WERI-Rb-1 (cell line): ENCODE measurements around the gene RTKN.

Experiments
- DNase-seq: peaks from one replicate; pipeline ENCODE4 v3.0.0-alpha.2; 2020
- H3K27ac ChIP-seq: fragments of 250-450 bp; sonication (Bioruptor Pico); 2 replicates; pipeline ENCODE4 v1.5.1; 2020; ENCODE audit warnings: mild to moderate bottlenecking, moderate library complexity
- H3K27me3 ChIP-seq: fragments of 250-450 bp; sonication (Bioruptor Pico); 2 replicates; pipeline ENCODE4 v1.5.1; 2021; ENCODE audit warnings: mild to moderate bottlenecking, low read depth, moderate library complexity; ENCODE audit not compliant: insufficient read depth, severe bottlenecking
- H3K36me3 ChIP-seq: fragments of 250-450 bp; sonication (Bioruptor Pico); 2 replicates; pipeline ENCODE4 v1.5.1; 2020; ENCODE audit warnings: mild to moderate bottlenecking, moderate library complexity
- H3K4me3 ChIP-seq: 2 replicates; pipeline ENCODE4 v1.5.1; 2011; ENCODE audit warnings: low read depth, mild to moderate bottlenecking, control low read depth, low read length
- H3K9me3 ChIP-seq: fragments of 250-450 bp; sonication (Bioruptor Pico); 2 replicates; pipeline ENCODE4 v1.5.1; 2021; ENCODE audit warnings: mild to moderate bottlenecking, moderate library complexity; ENCODE audit not compliant: severe bottlenecking
- TF ChIP-seq, protein P1 (sequence below): IDR thresholded peaks from 2 replicates; pipeline ENCODE4 v1.5.1; 2011; ENCODE audit warnings: low read depth, mild to moderate bottlenecking, control low read depth, inconsistent platforms, low read length

Gene RTKN

DNA sequence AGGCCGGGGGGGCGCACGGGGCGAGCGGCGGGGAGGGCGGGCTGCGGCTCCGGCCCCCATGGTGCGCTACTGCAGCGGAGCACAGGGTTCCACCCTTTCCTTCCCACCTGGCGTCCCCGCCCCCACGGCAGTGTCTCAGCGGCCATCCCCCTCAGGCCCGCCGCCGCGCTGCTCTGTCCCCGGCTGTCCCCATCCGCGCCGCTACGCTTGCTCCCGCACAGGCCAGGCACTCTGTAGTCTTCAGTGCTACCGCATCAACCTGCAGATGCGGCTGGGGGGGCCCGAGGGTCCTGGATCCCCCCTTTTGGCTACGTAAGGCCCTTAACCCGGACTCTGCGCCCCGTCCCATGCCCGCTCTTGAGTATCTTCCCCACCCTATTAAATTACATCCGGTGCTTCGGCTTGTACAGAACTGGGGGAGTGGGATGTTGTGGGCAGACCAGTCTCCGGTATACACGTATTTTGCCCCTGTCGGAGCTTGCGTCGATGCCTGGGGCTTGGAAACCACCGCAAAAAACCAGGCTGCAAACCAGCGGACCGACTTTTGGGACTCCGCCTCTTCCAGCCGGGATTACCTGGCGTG, 15.9 kb upstream of the RTKN start:
- Histone ChIP-seq H3K27ac (peak overlapping the region; percentile 92), H3K4me3 (peak overlapping the region; percentile 81), H3K9me3 (no peaks in the 10 kb centered on the region), H3K36me3 (peaks cover 25% of the 10 kb centered on the region), H3K27me3 (no peaks in the 10 kb centered on the region)
- DNase-seq, result peak; percentile 92
- TF ChIP-seq, protein P1, sequence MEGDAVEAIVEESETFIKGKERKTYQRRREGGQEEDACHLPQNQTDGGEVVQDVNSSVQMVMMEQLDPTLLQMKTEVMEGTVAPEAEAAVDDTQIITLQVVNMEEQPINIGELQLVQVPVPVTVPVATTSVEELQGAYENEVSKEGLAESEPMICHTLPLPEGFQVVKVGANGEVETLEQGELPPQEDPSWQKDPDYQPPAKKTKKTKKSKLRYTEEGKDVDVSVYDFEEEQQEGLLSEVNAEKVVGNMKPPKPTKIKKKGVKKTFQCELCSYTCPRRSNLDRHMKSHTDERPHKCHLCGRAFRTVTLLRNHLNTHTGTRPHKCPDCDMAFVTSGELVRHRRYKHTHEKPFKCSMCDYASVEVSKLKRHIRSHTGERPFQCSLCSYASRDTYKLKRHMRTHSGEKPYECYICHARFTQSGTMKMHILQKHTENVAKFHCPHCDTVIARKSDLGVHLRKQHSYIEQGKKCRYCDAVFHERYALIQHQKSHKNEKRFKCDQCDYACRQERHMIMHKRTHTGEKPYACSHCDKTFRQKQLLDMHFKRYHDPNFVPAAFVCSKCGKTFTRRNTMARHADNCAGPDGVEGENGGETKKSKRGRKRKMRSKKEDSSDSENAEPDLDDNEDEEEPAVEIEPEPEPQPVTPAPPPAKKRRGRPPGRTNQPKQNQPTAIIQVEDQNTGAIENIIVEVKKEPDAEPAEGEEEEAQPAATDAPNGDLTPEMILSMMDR, result 0 out of 2 replicates have a peak, but pooled peaks have one; percentile 0

DNA sequence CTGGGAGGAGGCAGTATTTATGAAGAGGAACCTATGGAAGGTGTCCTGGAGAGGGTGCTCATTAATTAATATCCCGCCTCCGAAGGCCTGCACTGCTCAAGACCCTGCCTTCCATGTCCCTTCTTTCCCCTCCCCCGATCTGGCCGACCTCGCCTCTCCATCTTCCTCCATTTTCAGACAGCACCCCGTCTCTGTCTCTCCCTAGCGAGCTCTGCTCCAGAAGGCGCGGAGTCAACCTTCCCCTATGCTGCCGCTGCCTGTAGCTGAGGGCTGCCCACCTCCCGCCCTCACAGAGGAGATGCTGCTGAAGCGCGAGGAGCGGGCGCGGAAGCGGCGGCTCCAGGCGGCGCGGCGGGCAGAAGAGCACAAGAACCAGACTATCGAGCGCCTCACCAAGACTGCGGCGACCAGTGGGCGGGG, 15.4 kb upstream of the RTKN start:
- Histone ChIP-seq H3K27me3 (no peaks in the 10 kb centered on the region), H3K9me3 (no peaks in the 10 kb centered on the region), H3K4me3 (peak overlapping the region; percentile 81), H3K36me3 (peaks cover 20% of the 10 kb centered on the region), H3K27ac (peak overlapping the region; percentile 92)
- DNase-seq, result no peak
- TF ChIP-seq, protein P1, result 0 out of 2 replicates have a peak, but pooled peaks have one; percentile 0

DNA sequence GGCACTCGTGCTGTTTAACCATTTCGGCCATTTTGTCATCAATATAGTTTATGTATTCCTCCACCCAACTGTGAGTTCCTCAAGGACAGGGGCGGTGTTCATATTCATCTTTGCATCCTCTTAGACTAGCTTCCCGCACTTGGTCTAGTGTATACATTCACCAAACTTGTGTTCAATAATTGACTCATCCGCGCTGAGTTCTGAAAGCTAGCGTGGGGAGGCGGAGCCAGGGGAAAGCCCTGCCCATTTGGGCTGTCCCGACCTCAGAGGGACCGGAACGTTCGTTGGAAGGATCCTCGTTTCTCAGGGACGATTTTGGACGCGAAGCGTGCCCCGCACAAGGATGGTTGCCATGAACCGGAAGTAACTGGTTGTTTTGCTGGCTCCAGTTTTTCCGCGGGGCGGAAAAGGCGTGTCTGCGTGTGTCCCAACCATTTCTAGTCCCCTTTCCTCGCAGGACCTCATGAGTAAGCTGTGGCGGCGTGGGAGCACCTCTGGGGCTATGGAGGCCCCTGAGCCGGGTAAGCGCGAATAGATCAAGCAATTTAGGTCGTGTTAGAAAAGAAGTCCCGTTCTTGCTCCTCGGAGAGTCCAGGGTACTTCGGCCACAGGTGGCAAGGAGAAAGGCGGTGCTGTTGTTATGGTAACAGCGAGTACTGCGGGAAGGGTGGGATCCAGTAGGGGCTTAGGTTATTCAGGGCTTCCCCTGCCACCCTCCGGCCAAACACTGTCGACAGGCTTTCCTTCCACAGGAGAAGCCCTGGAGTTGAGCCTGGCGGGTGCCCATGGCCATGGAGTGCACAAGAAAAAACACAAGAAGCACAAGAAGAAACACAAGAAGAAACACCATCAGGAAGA, 13.1 kb upstream of the RTKN start, which contains the start of gene INO80B:
Gene INO80B (plus strand): TSS at position 434 of the 858 bp plus-strand sequence. CDS start 30 bp downstream, at position 464.
- H3K4me3 ChIP-seq, result peak within 1 kb of the TSS; percentile 71
- DNase-seq, result peak; percentile 98
- peak within 1 kb of the TSS; percentile 46 for H3K27ac ChIP-seq
- H3K27me3 ChIP-seq, result no peaks in the 10 kb centered on the region
- peaks cover 5% of the 10 kb centered on the region for H3K36me3 ChIP-seq
- H3K9me3 ChIP-seq, result no peaks in the 10 kb centered on the region
- TF ChIP-seq, protein P1, result 0 out of 2 replicates have a peak, but pooled peaks have one; percentile 17

DNA sequence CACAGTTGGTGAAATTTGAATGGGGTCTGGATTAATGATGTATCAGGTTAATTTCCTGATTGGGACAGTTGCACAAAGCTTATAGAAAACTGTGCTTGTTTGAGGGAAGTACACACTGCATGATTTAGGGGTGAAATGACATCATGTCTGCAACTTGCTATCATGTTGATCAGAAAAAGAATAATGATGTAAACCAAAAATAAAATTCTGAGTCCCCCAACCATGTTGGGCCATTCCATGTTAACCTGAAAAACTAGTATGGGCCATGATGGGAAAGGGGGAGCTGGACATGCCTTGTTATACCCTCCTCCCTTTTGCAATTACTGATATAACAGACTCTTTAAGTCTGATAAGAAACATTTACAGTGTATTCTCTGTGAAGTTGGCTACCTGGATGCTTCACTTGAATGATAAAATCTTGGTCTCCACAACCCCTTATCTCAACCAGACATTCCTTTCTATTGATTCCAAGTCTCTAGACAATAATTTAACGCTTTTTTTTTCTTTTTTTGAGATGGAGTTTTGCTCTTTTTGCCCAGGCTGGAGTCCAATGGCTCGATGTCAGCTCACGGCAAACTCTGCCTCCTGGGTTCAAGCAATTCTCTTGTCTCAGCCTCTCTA, 8.9 kb upstream of the RTKN start:
- no peak for DNase-seq
- Histone ChIP-seq H3K4me3 (no peak overlapping the region), H3K36me3 (no peaks in the 10 kb centered on the region), H3K27me3 (no peaks in the 10 kb centered on the region), H3K9me3 (no peaks in the 10 kb centered on the region), H3K27ac (no peak overlapping the region)
- TF ChIP-seq, protein P1, result no peak

DNA sequence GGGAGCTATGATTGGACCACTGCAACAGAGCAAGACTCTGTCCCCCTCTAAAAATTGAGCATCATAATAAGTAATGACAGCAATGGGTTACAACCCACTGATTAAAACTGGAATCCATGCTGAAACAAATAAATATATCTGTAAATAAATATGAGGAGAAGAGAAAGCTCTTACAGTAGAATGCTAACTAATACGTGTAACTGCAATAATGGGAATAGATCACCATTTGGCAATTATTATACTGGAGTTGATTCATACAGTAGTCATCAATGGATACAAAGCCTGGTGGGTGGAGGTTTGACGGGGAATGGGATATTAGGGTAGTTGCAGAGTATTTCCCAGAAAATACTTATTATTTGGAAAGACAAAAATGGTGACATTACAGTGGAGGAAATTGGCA, 7.0 kb upstream of the RTKN start:
- DNase-seq, result no peak
- Histone ChIP-seq H3K27ac (no peak overlapping the region), H3K9me3 (no peaks in the 10 kb centered on the region), H3K4me3 (no peak overlapping the region), H3K27me3 (no peaks in the 10 kb centered on the region), H3K36me3 (no peaks in the 10 kb centered on the region)
- TF ChIP-seq, protein P1, result no peak
